ENCODE data around the gene HMBS.

Gene HMBS

GRCh38 chr11:119077839-119078238 lies 6.8 kb upstream of the HMBS start:
- DNase-seq = no peak

GRCh38 chr11:119078675-119079420 lies 5.8 kb upstream of the HMBS start:
- DNase-seq = no peak

- DNase-seq = no peak
These were observed 2.9 kb upstream of the HMBS start for GRCh38 chr11:119081682-119082260.

GRCh38 chr11:119085437-119085847 lies 761 bp downstream of the HMBS start:
- DNase-seq = no peak

GRCh38 chr11:119087123-119087522 lies 2.4 kb downstream of the HMBS start:
- no peak for DNase-seq

GRCh38 chr11:119087747-119088241 lies 3.1 kb downstream of the HMBS start:
- DNase-seq = no peak

GRCh38 chr11:119088406-119088805 lies 3.7 kb downstream of the HMBS start:
- no peak for DNase-seq

- no peak for DNase-seq
These were observed 4.6 kb downstream of the HMBS start for GRCh38 chr11:119089319-119089718.

- DNase-seq = no peak
These were observed 6.5 kb downstream of the HMBS start for GRCh38 chr11:119091178-119091577.

GRCh38 chr11:119091966-119092879 lies 7.5 kb downstream of the HMBS start:
- DNase-seq = no peak

GRCh38 chr11:119092880-119093842 lies 8.5 kb downstream of the HMBS start:
- no peak for DNase-seq

- peak; percentile 26 for DNase-seq
These were observed 9.5 kb downstream of the HMBS start for GRCh38 chr11:119093942-119094815.

GRCh38 chr11:119094816-119095065 lies 10.1 kb downstream of the HMBS start:
- DNase-seq = no peak

GRCh38 chr11:119095066-119095880 lies 10.6 kb downstream of the HMBS start:
- DNase-seq = peak; percentile 99

GRCh38 chr11:119099711-119100110 lies 15.0 kb downstream of the HMBS start:
- DNase-seq = no peak

- DNase-seq = no peak
These were observed 15.7 kb downstream of the HMBS start for GRCh38 chr11:119100246-119100970.

GRCh38 chr11:119100994-119101758 lies 16.5 kb downstream of the HMBS start:
- DNase-seq = no peak

- DNase-seq = peak; percentile 75
These were observed 17.2 kb downstream of the HMBS start, which contains the start of gene DPAGT1 for GRCh38 chr11:119101759-119102423. Gene DPAGT1 (minus strand): TSS chr11:119101853. CDS start chr11:119101655, 198 bp downstream.

Measured in activated effector memory CD4-positive, alpha-beta T cell treated with Interleukin-2 at 50 U/mL for 16 hours (primary cell).